Immature natural killer cell (primary cell): ENCODE results near the gene ARHGEF25. TPM values are rescaled to one million over a fixed set of nuclear protein-coding genes. Genes with fewer than 3 reads are reported as not detected.
"Not testable (repeated sequence)": the region's sequence is repeated elsewhere in the genome, so short reads cannot be mapped to it uniquely, and the experiment has no call there.

Source experiments
- DNase-seq, 3 donors: peaks; one replicate each; pipeline ENCODE4 v3.0.0; 2022; ENCODE audit warnings: mixed read lengths in 1 of 3
- H3K27ac Mint-ChIP-seq, 6 donors: one replicate each; pipeline ENCODE4 v1.8.0; 2020; ENCODE audit warnings: mixed read lengths in 6 of 6, mild to moderate bottlenecking in 5 of 6, inconsistent platforms in 4 of 6, moderate library complexity in 3 of 6
- H3K27me3 Mint-ChIP-seq, 3 donors: one replicate each; pipeline ENCODE4 v1.8.0; 2020 to 2021; ENCODE audit warnings: low read depth in 3 of 3, mild to moderate bottlenecking in 3 of 3, mixed read lengths in 3 of 3, moderate library complexity in 3 of 3, inconsistent platforms in 1 of 3
- H3K36me3 Mint-ChIP-seq, 3 donors: one replicate each; pipeline ENCODE4 v1.8.0; 2020; ENCODE audit warnings: mixed read lengths in 3 of 3, inconsistent platforms in 2 of 3, mild to moderate bottlenecking in 2 of 3
- H3K4me1 Mint-ChIP-seq, 2 donors: one replicate each; pipeline ENCODE4 v1.8.0; 2020; ENCODE audit warnings: inconsistent platforms in 2 of 2, mild to moderate bottlenecking in 2 of 2, mixed read lengths in 2 of 2, moderate library complexity in 1 of 2
- H3K4me3 Mint-ChIP-seq, 5 donors: one replicate each; pipeline ENCODE4 v1.8.0; 2020; ENCODE audit warnings: mild to moderate bottlenecking in 5 of 5, mixed read lengths in 5 of 5, inconsistent platforms in 3 of 5, moderate library complexity in 3 of 5
- H3K9me3 Mint-ChIP-seq, 6 donors: one replicate each; pipeline ENCODE4 v1.8.0; 2020; ENCODE audit warnings: mild to moderate bottlenecking in 6 of 6, mixed read lengths in 6 of 6, inconsistent platforms in 4 of 6, moderate library complexity in 3 of 6
- polyA plus RNA-seq, 3 donors: library from polyadenylated mRNA; unstranded; fragments of 300-500 nt; fragmentation: Illumina TruSeq; gene quantifications; one replicate each; pipeline ENCODE4 v1.2.3, GENCODE V29; 2021

The ARHGEF25 gene
- polyA plus RNA-seq, result under 1 TPM in 1 of 3 donors, not detected in 2; 0.27 TPM

DNA sequence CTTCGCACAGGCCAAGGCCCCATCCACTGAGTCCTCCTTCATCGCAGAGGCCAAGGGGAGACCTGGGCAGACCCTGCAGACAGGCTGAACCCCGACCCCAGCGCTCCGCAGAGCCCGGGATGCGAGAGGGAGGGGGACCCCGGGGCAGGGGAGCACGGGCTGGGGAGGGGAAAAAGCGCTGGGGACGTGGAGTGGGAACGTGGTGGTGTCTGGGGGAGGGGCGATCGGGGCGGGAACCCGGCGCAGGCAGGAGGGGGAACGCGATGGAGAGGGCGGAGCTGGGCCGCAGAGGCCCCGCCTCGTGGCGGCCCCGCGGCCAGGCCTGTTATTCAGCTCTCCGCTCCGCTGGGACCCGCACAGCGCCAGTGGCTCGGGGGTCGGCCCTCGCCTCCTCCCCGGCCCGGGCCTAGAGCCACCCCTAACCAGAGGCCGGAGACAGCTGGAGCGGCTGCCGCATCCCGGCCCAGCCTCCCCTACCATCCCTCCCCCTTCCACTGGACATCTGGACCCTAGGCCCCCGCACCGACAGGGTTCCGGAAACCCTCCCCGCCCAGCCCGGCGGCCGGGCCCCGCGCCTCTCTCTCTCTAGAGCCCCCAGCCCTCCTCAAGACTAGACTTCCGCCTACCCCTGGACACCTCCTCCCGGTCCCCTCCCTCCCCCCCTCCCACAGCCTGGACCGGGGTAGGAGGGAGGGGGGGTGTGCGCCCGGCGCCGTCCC, at the start of gene ARHGEF25:
Gene ARHGEF25 (plus strand): TSS at position 328 of the 719 bp plus-strand sequence. CDS start 460 bp downstream, outside the sequence.
- H3K27me3 Mint-ChIP-seq, result peaks cover 2 to 6% (median 4%) of the 10 kb centered on the region in 3 donors
- H3K36me3 Mint-ChIP-seq, result peaks cover 0 to 7% (median 7%) of the 10 kb centered on the region in 3 donors
- no peaks in the 10 kb centered on the region for H3K9me3 Mint-ChIP-seq
- peak within 1 kb of the TSS in 2 of 6 donors; percentile 53 to 72 for H3K27ac Mint-ChIP-seq
- peak within 1 kb of the TSS; percentile 76 to 84 (median 80) for H3K4me3 Mint-ChIP-seq
- peaks cover 11 to 14% of the 10 kb centered on the region in 2 donors for H3K4me1 Mint-ChIP-seq
- DNase-seq, result peak in 2 of 3 donors; percentile 29 to 49

DNA sequence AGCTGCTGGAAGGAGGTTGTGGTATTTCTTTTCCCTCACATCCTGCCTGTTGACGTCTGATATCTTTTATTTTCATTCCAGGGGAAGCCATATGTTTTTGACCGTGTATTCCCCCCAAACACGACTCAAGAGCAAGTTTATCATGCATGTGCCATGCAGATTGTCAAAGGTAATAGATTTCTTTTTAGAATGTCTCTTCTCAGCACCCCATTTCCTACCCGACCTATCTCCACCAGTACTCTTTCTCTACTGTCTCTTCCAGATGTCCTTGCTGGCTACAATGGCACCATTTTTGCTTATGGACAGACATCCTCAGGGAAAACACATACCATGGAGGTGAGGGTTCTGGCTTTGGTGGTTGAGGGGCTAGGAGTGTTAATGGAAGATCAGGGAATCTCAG, 47.9 kb upstream of the ARHGEF25 start:
- Mint-ChIP-seq H3K4me1 (no peaks in the 10 kb centered on the region), H3K27ac (no peak overlapping the region), H3K4me3 (no peak overlapping the region), H3K27me3 (peaks cover 3 to 19% (median 6%) of the 10 kb centered on the region in 3 donors), H3K9me3 (no peaks in the 10 kb centered on the region), H3K36me3 (no peaks in the 10 kb centered on the region)
- no peak for DNase-seq

DNA sequence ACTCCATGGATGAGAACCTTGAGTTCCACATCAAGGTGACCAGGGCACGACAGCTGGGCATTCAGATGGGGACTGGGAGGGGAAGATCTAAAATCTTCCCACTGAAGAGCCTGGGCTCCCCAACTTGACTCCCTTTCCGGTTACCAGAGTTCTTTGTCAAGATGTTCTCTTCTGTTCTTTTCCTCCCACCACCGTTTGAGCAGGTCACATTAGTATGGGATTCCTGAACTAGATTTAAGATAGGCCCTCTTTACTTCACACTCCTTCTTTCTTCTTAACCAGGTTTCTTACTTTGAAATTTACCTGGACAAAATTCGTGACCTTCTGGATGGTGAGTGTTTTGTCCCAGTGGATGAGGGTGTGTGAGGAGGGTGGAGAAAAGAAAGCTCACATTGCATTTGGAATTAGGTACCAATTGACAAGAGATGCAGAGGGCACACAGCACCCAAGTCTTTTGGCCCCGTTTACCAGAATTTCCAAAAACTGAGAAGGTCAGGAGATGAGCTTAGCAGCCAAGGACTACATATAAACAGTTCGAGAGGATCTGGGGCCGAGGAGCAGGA, 47.0 kb upstream of the ARHGEF25 start:
- peaks cover 3 to 19% (median 6%) of the 10 kb centered on the region in 3 donors for H3K27me3 Mint-ChIP-seq

DNA sequence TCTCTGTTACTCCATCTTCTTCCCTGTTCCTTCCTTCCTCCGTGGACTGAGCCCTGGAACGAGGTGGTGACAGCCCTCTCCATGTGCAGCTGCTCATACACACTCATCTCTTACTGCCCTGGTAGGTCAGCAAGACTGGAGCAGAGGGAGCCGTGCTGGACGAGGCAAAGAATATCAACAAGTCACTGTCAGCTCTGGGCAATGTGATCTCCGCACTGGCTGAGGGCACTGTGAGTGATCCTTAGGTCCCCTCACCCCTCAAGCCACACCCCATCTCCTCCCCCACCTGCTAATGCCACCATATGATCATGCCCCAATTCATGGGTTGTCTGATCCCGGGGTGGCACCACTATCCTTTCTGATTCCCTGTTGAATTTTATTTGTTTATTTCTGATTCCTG, 42.4 kb upstream of the ARHGEF25 start:
- Mint-ChIP-seq H3K27ac (no peak overlapping the region), H3K36me3 (no peaks in the 10 kb centered on the region), H3K4me3 (no peak overlapping the region), H3K27me3 (peaks cover 0 to 9% (median 4%) of the 10 kb centered on the region in 3 donors), H3K9me3 (no peaks in the 10 kb centered on the region), H3K4me1 (no peaks in the 10 kb centered on the region)
- no peak for DNase-seq

More for the DNA sequence above, 47.0 kb upstream of the ARHGEF25 start:
- H3K36me3 Mint-ChIP-seq, result no peaks in the 10 kb centered on the region
- no peaks in the 10 kb centered on the region for H3K4me1 Mint-ChIP-seq
- H3K27ac Mint-ChIP-seq, result no peak overlapping the region
- no peak for DNase-seq
- H3K9me3 Mint-ChIP-seq, result no peaks in the 10 kb centered on the region
- H3K4me3 Mint-ChIP-seq, result no peak overlapping the region

DNA sequence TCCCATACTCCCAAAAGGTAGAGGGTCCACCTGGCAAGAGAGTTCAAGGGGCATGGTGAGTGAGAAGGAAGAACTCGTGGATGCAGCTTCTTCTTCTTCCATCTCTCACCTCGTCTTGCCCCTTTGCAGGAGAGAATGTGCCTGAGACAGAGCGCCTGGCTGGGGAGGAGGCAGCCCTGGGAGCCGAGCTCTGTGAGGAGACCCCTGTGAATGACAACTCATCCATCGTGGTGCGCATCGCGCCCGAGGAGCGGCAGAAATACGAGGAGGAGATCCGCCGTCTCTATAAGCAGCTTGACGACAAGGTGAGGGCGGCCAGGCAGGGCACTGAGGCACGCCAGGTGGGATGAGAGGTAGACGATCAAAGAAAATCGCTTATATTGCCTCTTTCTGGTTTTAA, 41.4 kb upstream of the ARHGEF25 start:
- H3K4me1 Mint-ChIP-seq, result no peaks in the 10 kb centered on the region
- H3K4me3 Mint-ChIP-seq, result no peak overlapping the region
- no peaks in the 10 kb centered on the region for H3K36me3 Mint-ChIP-seq
- H3K9me3 Mint-ChIP-seq, result no peaks in the 10 kb centered on the region
- peaks cover 2 to 6% (median 5%) of the 10 kb centered on the region in 3 donors for H3K27me3 Mint-ChIP-seq
- H3K27ac Mint-ChIP-seq, result no peak overlapping the region
- DNase-seq, result no peak

DNA sequence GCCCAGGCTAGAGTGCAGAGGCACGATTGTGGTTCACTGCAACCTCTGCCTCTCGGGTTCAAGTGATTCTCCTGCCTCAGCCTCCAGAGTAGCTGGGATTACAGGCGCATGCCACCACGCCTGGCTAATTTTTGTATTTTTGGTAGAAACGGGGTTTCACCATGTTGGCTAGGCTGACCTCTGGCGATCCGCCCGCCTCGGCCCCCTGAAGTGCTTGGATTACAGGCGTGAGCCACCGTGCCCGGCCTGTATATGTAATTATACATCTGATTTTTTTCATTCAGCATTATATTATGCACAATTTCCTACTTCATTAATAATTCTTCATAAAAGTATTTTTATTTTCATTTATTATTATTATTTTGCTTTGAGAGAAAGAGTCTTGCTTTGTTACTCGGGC, 40.8 kb upstream of the ARHGEF25 start:
- not testable (repeated sequence) for H3K27me3 Mint-ChIP-seq, H3K4me1 Mint-ChIP-seq, H3K27ac Mint-ChIP-seq

DNA sequence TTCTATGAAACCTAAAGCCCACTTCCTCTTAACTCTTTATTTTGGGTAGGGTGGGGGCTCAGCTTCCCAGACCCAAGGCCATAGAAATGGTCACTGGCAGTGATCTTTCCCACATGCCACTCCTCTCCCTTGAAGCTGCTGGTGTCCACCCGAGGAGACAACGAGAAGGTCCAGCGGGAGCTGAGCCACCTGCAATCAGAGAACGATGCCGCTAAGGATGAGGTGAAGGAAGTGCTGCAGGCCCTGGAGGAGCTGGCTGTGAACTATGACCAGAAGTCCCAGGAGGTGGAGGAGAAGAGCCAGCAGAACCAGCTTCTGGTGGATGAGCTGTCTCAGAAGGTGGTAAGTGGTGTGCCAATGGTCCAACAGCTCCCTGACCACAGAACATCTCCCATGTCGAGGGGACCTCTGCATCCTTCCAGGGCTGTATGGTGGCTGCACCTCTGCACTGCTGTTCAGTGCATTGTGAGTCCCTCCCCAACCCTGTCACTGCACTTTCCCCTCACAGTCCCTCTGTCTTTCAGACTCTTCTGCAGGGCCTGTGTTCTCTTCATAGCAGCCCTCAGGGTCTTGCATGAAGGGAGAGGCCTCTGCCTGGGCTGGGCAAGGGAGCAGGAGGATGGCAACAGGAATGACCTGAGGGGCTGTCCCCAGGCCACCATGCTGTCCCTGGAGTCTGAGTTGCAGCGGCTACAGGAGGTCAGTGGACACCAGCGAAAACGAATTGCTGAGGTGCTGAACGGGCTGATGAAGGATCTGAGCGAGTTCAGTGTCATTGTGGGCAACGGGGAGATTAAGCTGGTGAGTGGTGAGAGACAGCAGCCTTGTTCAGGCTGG, 39.1 kb upstream of the ARHGEF25 start:
- DNase-seq, result no peak
- Mint-ChIP-seq H3K4me3 (no peak overlapping the region), H3K9me3 (no peaks in the 10 kb centered on the region), H3K36me3 (no peaks in the 10 kb centered on the region), H3K4me1 (no peaks in the 10 kb centered on the region), H3K27ac (no peak overlapping the region), H3K27me3 (peaks cover 2 to 15% (median 4%) of the 10 kb centered on the region in 3 donors)

More for the DNA sequence above, 40.8 kb upstream of the ARHGEF25 start:
- H3K36me3 Mint-ChIP-seq, H3K9me3 Mint-ChIP-seq, DNase-seq, H3K4me3 Mint-ChIP-seq: not testable (repeated sequence)

DNA sequence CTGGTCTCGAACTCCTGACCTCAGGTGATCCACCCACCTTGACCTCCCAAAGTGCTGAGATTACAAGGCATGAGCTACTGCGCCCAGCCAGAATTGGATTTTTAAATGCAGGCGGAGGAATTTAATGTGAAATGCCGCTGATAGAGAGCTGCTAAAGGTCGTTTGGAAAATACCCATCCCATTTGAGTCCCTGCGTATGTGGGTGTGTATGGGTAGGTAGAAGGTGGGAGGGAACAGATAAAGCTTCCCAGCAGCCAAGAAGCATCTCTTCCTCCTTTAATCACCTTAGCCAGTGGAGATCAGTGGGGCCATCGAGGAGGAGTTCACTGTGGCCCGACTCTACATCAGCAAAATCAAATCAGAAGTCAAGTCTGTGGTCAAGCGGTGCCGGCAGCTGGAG, 36.4 kb upstream of the ARHGEF25 start:
- H3K9me3 Mint-ChIP-seq, result no peaks in the 10 kb centered on the region
- H3K27ac Mint-ChIP-seq, result no peak overlapping the region
- no peak for DNase-seq
- no peaks in the 10 kb centered on the region for H3K4me1 Mint-ChIP-seq
- H3K4me3 Mint-ChIP-seq, result no peak overlapping the region
- peaks cover 2 to 11% (median 4%) of the 10 kb centered on the region in 3 donors for H3K27me3 Mint-ChIP-seq
- H3K36me3 Mint-ChIP-seq, result no peaks in the 10 kb centered on the region

DNA sequence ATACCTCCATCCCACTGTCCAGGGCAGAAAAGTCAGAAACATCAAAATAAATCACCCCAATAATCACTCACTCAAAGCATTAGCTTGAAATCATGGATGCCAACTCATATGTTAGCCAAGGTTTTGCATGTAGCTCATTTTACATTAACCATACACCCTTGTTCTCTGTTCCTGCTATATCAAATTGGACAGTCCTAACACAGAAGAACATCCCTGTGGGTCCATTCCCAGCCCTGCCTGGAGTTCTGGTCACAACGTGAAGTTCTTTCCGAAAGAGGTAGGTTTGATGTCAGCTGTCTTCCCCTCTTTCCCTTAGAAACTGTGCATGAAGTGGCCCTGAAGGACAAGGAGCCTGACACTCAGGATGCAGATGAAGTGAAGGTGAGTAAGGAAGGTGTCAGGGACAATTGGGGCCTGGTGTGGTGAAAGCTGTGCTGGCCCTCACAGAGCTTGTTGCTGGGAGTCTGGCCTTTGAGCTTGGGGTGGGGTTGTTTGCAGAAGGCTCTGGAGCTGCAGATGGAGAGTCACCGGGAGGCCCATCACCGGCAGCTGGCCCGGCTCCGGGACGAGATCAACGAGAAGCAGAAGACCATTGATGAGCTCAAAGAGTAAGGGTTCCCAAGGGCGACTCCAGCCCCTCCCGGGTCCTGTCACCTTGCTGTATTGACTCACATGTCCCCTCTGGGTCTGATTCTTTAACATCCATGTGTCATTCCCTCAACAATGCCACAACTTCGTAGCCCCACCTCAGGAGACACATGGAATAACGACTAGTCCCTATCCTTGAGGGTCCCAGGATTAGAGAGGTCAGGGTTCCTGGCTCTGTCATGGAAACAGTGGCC, 35.2 kb upstream of the ARHGEF25 start:
- Mint-ChIP-seq H3K27me3 (peaks cover 2 to 11% (median 2%) of the 10 kb centered on the region in 3 donors), H3K9me3 (no peaks in the 10 kb centered on the region), H3K4me3 (no peak overlapping the region), H3K27ac (no peak overlapping the region), H3K36me3 (no peaks in the 10 kb centered on the region), H3K4me1 (no peaks in the 10 kb centered on the region)
- no peak for DNase-seq

DNA sequence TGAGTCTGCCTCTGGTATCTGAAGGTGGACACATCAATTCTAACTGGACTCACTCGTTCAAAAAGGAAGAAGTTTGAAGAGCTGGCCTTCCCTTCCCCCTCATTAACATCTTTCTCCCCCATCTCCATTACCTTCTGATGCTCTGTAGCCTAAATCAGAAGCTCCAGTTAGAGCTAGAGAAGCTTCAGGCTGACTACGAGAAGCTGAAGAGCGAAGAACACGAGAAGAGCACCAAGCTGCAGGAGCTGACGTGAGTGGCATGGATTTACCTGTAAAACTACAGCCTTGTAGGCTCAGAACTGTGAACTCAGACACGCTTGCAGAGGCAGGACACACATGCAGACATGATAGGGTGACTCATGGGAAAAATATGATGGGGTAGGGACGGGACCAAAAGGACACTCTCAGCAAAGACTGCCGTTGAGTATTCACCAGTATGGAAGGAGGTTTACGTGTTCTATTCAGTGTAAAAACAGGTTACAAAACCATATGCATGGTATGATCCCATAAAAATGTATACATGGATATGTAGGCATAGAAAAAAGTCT, 34.5 kb upstream of the ARHGEF25 start:
- no peaks in the 10 kb centered on the region for H3K36me3 Mint-ChIP-seq
- H3K27me3 Mint-ChIP-seq, result peaks cover 2 to 11% (median 2%) of the 10 kb centered on the region in 3 donors
- H3K4me3 Mint-ChIP-seq, result no peak overlapping the region
- no peak overlapping the region for H3K27ac Mint-ChIP-seq
- no peaks in the 10 kb centered on the region for H3K4me1 Mint-ChIP-seq
- DNase-seq, result no peak
- H3K9me3 Mint-ChIP-seq, result no peaks in the 10 kb centered on the region

DNA sequence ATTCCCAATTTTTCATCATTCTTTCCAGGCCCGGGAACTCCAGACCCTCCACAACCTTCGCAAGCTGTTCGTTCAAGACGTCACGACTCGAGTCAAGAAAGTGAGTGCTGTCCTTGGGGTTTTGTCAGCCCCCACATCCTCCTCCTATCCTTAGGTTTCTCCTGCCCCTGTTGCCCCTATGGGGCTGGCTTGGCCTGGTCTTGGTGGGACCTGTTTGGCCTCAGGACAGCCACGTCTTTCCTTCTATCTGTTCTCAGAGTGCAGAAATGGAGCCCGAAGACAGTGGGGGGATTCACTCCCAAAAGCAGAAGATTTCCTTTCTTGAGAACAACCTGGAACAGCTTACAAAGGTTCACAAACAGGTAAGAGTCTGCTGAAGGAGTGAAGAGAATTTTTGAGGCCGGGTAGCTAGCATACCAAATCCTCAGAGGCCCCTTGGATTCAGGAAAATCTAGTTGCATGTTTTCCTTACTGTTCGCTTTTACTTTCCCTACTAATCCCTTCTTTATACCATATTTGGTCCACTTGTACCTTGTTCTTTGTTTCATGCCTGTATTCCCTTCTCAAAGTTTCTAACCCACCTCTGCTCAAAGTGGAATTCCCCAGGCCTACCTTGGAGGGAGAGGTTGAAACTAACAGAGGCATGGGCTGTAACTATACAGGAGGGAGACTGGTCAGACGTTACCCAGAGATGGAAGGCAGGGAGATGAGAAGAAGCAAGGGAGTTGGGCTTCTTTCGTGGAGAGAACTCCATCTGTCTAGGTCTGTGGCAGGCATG, 33.1 kb upstream of the ARHGEF25 start:
- H3K4me1 Mint-ChIP-seq, result peaks cover under 1 to 2% of the 10 kb centered on the region in 2 donors
- no peaks in the 10 kb centered on the region for H3K9me3 Mint-ChIP-seq
- H3K27me3 Mint-ChIP-seq, result peaks cover 2 to 10% (median 2%) of the 10 kb centered on the region in 3 donors
- no peaks in the 10 kb centered on the region for H3K36me3 Mint-ChIP-seq
- no peak overlapping the region for H3K4me3 Mint-ChIP-seq
- DNase-seq, result no peak
- no peak overlapping the region for H3K27ac Mint-ChIP-seq

DNA sequence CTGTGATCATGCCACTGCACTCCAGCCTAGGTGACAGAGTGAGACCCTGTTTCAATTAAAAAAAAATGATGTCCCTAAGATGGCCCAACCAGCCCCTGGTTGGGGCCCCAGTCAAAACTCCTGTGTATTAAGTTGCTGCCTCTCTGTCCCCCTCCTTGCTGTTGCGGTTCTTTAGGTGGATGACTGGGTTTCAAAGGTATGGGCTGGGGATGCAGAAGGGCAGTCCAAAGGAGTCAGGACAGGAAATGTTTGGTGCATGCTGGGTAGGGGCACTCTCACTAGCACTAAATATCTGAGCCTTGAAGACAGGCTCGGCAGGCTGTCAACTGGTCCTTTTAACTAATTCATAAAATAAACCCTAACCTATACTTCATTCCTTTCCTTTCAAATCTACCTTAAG, 32.2 kb upstream of the ARHGEF25 start:
- DNase-seq, result no peak
- Mint-ChIP-seq H3K27ac (no peak overlapping the region), H3K27me3 (peaks cover under 1 to 11% (median 3%) of the 10 kb centered on the region in 3 donors), H3K9me3 (no peaks in the 10 kb centered on the region), H3K4me3 (no peak overlapping the region), H3K4me1 (peaks cover 2 to 6% of the 10 kb centered on the region in 2 donors), H3K36me3 (no peaks in the 10 kb centered on the region)
